Subcutaneous adipose tissue (tissue), 4 donors: ENCODE measurements around the gene FAM50B. TPM values are rescaled to one million over a fixed set of nuclear protein-coding genes. Genes with fewer than 3 reads are reported as not detected.

ENCODE experiments used
- CTCF ChIP-seq: fragments of 450-650 bp; IDR thresholded peaks from one replicate; pipeline ENCODE4 v1.5.1; 2016; ENCODE audit warnings: low read depth, mild to moderate bottlenecking, control low read depth, antibody characterized with exemption, moderate library complexity
- total RNA-seq, 4 donors: library from RNA; depleted of rRNA; stranded (reverse); fragments of >200 nt; gene quantifications; one replicate each; pipeline ENCODE4 v1.1.0, GENCODE V29; 2016

FAM50B gene
- total RNA-seq, 4 donors from 2014 or later: 4.7 to 18.3 (median 8.3) TPM

- TF ChIP-seq CTCF: no peak
Measured at GRCh38 chr6:3822747-3823445, 26.3 kb upstream of the FAM50B start.

GRCh38 chr6:3823671-3824070, 25.5 kb upstream of the FAM50B start:
- no peak for TF ChIP-seq CTCF

DNA sequence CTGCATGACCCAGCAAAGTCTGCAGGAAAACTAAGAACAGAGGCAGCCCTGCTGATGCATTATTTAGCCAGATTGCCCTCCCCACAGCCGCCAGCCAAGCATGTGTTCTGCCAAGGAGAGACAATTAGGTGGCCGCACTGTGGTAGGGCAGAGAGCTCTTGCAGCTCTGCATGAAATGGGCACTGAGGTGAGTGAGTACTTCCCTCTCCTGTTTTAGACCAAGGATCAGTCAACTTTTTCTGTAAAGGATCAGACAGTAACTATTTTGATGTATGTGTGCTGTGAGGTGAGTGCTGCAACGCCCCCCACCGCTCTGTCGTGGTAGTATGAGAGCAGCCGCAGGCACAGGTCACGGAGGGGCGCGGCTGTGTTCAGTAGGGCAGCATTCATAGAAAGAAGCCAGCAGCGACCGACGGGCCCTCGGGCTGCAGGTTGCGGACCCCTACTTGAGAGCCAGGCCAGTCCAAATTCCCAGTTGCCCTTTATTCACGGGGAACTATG, 23.8 kb upstream of the FAM50B start:
- no peak for TF ChIP-seq CTCF

- no peak for TF ChIP-seq CTCF
Measured at GRCh38 chr6:3825851-3826581, 23.2 kb upstream of the FAM50B start.

DNA sequence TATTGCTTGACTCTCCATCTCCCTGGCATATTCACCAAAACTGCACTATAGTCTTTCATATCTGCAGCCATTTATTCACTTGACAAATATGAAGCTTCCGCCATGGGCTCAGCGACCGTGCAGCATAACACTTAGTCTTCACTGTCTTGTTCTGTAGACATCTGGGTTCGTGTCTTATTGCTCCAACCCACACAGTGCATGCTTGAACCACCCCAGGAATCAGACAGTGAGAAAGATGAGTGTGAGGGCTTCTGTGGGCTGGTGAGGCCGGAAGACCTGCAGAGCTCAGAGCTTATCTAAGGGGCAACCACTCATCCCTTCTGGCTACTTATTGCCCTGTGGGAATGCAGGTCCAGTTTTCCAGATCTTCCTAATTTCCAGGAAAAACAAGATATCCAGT, 19.9 kb upstream of the FAM50B start:
- TF ChIP-seq CTCF: no peak

GRCh38 chr6:3830806-3831205, 18.4 kb upstream of the FAM50B start:
- TF ChIP-seq CTCF: no peak

- TF ChIP-seq CTCF: no peak
Measured at GRCh38 chr6:3831761-3832530, 17.2 kb upstream of the FAM50B start.
